Measurements from ENCODE around the gene CYBRD1.

Gene CYBRD1

DNA sequence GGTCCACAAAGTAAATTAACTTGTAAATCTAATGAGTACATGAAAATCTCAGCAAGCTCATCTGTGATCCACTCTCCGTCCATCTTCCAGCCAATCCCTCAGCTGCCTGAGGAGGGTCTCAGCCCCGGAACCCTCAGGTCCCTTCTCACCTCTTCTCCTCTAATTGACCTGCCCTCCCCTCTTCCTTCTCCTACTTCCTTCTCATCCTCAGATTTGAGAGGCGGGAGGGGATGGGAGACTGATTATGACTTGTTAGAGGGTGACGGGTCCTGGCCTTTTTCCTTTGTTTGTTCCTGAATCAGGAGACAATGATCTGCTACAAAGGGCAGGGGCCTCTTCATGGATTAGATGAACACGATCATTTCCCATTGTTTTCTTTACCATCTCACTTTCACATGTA is 80.1 kb downstream of the CYBRD1 start:
- DNase-seq (ENCODE audit: low read depth in 2 of 2): no peak
